HG02610 (cell line): ENCODE measurements around the gene DDX25.

Source experiments
- ATAC-seq: cut with Tn5 transposase; IDR thresholded peaks from one replicate; pipeline ENCODE4 v1.9.1; 2021; ENCODE audit warnings: mild to moderate bottlenecking, moderate library complexity; ENCODE audit not compliant: unreplicated experiment

Gene DDX25

GRCh38 chr11:125933030-125933813 lies 28.9 kb downstream of the DDX25 start:
- no peak for ATAC-seq

- no peak for ATAC-seq
These were observed 30.2 kb downstream of the DDX25 start for GRCh38 chr11:125934473-125934872.

DNA sequence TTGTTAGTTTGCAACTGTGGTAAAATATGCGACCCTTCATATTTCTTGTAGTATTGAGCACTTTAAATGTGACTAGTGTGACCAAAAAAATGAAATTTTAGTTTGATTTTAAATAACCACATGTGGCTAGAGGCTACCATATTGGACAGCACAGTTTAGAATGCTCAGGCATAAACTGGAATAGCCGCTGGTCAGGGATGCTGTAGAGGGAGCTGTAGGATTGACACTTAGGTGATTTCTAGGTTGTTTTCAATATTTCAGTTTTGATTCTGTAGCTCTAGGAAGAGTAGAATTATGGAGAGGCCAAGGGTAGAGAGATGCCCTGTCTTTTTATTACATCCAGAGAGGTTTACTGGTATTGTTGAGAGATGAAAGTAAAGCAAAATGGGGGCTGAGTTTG lies 30.7 kb downstream of the DDX25 start:
- ATAC-seq: no peak

GRCh38 chr11:125935618-125936199 lies 31.4 kb downstream of the DDX25 start:
- no peak for ATAC-seq

DNA sequence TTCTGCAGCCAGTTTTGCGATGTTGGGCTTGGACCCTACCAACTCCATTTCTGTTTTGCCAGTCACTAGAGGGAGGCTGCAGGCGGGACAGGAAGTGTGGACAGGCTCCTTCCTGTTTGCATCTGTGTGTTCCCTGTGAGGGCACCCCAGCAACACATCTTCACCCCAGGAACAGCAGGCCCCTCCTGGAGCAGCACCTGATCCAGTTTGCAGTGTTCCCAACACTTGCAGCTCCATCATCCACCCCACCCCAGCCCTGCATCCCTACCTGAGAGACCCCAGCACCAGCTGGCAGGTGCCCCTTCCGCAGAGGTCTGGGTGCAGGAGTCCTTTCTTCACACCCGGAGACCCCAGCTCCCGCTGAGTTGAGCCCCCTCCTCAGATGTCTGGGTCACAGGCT lies 34.1 kb downstream of the DDX25 start:
- ATAC-seq: no peak

GRCh38 chr11:125939081-125939521 lies 34.8 kb downstream of the DDX25 start:
- ATAC-seq: no peak

DNA sequence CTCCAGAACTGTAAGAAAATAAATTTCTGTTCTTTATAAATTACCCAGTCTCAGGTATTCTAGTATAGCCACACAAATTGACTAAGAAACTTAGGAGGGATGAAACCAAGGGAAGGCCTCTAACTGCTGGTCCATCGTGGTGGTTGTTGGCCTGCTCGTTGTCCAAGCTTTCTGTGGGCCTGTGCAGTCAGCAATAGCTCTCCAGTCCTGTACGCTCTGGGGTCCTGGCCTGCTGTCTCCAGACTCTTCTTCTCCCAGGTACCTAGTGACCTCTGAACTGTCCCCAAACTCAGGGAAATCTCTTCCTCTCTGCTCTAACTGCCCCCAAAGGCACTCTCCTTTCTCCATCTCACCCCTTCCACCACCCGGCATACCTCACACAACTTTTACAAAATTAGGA lies 35.8 kb downstream of the DDX25 start:
- no peak for ATAC-seq

GRCh38 chr11:125941267-125941618 lies 36.9 kb downstream of the DDX25 start:
- no peak for ATAC-seq

DNA sequence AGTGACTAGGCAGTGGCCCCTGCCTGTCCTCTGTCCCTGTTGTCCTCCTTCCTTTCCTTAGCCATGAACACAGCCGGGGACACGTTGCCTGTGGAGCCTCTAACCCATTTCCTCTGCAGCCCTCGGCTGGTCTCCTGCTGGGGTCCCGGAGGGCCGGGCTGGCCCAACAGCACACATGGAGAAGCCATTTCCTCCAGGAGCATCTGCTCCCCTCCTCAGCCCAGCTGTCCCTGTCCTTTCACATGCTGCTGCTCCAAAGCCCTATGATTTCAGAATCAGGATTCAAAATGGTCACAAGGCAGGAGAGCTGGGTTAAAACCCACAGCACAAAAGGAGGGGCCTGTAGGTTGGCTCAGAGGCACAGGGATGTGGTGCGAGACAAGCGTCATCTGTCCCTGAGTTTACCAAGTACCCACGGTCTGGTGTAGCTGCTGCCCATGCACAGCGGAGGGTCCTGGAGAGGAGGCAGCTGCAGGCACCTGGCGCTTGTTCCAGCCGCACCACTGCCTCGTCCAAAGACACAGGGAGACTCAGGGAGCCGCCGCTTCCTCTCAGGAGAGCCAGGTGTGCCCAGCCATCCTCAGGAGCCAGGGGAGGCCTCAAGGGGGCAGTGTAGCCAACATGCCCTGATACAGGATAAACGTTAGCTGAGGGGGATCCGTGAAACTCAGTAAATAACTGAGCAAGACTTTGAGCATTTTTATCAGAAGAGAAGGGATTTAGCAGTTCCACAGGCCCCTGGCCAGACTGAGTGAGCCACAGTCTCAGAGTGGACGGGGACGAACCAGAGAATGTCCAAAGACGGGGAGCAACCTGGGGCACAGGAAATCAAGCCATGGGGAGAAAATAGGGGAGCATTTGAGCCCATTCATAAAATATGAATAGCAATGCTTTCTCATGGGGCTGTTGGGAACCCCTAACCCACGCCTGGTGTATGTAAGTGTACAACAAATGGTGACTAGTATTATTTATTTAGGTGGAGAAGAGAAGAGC lies 37.6 kb downstream of the DDX25 start:
- no peak for ATAC-seq

GRCh38 chr11:125942771-125943428 lies 38.6 kb downstream of the DDX25 start:
- no peak for ATAC-seq

DNA sequence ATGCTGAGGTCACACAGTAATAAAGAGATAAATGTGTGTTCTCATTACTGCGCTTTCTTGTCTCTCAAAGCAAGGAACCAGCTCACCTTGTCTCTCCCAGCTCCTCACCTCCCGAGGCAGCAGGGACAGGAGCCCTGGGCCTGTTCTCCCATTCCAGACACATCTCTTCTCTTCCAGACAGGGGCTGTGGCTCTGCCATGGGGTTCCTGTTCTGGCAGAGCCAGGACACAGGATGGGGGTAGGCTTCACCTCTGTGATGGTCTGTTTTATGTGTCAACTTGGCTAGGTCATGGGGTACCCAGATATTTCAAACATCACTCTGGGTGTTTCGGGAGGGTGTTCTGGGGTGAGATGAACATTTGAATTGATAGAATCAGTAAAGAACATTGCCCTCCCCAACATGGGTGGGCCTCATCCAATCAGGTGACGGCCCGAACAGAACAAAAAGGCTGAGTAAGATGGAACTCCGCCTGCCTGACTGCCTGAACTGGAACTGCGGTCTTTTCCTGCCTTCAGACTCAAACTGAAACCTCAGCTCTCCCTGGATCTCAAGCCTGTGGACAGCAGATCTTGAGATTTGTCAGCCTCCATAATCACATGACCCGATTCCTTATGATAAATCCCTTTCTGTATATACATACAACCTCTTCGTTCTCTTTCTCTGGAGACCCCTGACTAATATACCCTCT lies 39.5 kb downstream of the DDX25 start:
- ATAC-seq: no peak

DNA sequence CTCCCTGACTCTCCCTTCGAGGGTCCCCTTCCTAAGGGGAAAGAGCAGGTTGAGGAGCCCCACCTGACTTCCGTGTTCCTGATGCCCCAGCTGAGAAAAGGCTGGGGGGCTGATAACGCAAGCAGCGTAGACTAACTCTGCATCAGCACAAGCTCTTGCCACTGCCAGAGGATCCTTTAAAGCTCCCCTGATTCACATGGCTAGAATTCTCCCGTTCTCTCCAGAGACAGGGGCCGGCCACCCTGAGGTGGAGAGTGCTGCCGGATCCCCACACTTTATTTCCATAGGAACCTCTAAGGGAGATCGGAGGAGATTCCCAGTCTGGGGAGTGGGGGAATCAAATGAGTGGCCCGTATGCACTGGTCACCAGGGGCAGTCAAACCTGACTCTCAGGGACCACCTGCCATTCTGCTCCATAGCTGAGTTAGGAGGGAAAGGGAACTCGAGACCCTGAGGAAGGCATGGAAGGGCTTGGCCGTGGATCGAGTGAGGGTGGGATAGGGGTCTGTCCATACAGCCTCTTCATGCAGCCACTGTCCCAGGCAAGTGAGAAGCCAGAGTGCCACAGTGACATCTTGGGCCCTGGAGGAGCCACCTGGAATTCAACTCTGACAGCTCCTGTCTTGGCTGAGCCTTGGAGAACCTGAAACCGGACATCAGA lies 40.2 kb downstream of the DDX25 start:
- no peak for ATAC-seq

DNA sequence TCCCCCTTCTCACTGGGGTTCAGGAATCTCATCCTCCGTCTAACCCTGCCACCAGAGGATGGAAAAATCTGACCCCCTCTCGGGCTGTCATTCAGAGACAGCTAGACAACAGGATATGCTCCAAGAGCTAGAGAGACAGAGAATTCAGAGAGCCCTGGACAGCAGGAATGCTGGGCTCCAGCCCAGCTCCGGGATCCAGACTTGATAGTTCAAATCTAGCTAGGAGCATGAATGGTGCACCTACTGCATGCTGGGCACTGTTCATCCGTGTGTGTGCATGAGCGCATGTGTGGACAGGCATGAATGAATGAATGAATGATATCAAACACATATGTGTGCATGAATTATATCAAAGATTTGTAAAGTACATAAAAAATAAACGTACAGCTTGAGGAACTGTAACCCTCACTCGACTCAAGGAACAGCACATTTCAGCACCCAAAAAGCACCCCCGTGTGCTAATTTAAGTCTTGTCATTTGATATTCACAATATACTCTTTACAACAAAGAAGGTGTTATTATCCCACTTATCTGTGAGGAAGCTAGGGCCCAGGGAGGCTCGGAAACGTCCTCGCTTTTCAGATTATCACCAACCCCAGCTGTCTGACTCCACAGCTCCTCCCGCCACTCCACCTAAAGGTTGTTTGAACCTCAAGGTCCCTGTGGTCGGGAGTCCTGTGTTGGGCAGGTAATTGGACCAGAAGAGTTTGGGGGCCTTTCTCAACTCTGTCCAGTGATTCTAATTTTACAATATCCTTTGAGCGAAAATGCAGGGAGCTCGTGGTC lies 40.9 kb downstream of the DDX25 start:
- no peak for ATAC-seq

DNA sequence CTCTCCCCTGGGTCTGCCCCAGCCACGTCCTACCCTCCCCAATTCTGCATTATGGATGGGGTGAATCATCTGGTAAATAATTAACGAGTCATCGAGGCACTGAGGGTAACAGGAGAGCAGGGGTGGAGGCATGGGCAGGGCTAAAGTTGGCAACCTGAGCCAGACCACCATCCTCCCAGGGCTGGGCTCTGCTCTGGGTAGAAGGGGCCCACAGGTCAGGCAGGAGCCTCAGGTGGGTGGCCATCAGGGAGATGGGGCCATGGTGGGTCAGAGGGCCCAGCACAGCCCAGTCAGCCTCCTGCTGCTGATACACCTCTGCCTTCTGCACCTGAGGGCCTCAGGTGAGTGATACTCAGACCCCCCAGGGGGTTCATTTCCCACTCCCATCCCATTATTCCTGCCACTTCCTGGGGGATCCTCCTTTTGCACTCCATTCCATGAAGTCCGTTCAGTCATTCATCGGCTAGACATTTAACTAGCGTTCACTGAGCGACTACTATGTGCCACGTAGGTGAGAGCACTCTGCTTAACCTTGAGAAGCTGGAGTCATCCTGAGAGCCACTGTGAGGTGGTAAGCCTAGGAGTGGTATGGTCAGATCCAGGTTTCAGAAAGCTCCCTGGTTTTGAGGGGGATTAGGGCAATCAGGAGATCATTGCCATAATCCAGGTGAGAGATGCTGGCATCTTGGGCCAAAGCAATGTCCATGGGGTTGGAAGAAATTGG lies 41.7 kb downstream of the DDX25 start, which contains the start of gene VSIG10L2:
VSIG10L2 (plus strand) TSS at position 248 of the 724 bp plus-strand sequence; CDS start at position 260, 12 bp downstream.
- no peak for ATAC-seq

- no peak for ATAC-seq
These were observed 42.6 kb downstream of the DDX25 start for GRCh38 chr11:125946712-125947418.

DNA sequence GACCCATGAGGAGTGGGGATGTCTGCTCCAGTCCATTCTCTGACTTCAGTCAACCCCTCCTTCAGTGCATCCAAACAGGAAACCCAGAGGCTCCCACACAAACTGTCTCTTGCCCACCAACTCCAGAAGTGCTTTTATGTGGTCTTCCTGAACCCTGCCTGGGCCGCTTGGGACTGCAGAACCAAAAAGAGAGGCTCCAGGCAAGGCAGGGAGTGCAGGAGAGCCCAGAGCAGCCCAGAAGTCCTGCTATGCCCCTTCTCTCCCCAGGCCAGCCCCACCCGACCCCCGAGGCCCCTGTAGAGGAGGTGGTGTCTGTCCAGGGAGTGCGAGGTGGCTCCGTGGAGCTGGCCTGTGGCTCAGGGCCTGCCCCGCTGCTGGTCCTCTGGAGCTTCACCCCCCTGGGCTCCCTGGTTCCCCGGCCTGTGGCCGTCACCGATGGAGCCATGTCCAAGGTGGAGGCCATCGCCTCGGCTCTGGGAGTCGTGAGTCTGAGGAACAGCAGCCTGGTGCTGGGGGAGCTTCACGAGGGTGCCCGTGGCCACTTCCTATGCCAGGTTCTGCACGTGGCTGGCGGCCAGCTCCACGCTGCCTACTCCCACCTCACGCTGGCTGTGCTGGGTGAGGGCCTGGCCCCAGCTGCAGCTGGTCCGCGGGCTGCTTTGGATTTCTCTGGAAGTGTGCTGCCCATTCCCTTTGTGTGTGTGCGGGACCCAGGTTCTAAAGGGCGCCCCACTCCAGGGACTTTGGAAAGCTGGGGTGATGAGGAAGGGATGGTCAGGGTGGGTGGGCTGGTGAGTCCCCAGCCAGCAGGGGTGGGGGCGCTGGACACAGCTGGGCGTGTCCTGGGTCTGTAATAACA lies 43.3 kb downstream of the DDX25 start:
- no peak for ATAC-seq
